Lower leg skin (tissue), 3 donors: Measurements from ENCODE around the gene SMC4.

ENCODE experiments used
- CTCF ChIP-seq, 3 donors: fragments of 450-650 bp; IDR thresholded peaks; one replicate each; pipeline ENCODE4 v1.5.1; 2016; ENCODE audit warnings: antibody characterized with exemption in 3 of 3, mild to moderate bottlenecking in 3 of 3, moderate library complexity in 2 of 3
- POLR2A ChIP-seq, 2 donors: fragments of 450-650 bp; IDR thresholded peaks; one replicate each; pipeline ENCODE4 v1.6.1; 2016 to 2017; ENCODE audit warnings: antibody characterized with exemption in 2 of 2, mild to moderate bottlenecking in 1 of 2, moderate library complexity in 1 of 2

GRCh38 chr3:160402221-160403027, 3.0 kb downstream of the SMC4 start:
- TF ChIP-seq CTCF (IDR thresholded peaks at IDR 0.05) (no peak), POLR2A (IDR thresholded peaks at IDR 0.05) (no peak)
